Measurements from ENCODE around the gene ARHGAP23. TPM values are rescaled to one million over a fixed set of nuclear protein-coding genes. Genes with fewer than 3 reads are reported as not detected.

The ARHGAP23 gene
- total and polyA plus RNA-seq, 2 experiments from 2014 or later: 21.4 to 150 TPM

DNA sequence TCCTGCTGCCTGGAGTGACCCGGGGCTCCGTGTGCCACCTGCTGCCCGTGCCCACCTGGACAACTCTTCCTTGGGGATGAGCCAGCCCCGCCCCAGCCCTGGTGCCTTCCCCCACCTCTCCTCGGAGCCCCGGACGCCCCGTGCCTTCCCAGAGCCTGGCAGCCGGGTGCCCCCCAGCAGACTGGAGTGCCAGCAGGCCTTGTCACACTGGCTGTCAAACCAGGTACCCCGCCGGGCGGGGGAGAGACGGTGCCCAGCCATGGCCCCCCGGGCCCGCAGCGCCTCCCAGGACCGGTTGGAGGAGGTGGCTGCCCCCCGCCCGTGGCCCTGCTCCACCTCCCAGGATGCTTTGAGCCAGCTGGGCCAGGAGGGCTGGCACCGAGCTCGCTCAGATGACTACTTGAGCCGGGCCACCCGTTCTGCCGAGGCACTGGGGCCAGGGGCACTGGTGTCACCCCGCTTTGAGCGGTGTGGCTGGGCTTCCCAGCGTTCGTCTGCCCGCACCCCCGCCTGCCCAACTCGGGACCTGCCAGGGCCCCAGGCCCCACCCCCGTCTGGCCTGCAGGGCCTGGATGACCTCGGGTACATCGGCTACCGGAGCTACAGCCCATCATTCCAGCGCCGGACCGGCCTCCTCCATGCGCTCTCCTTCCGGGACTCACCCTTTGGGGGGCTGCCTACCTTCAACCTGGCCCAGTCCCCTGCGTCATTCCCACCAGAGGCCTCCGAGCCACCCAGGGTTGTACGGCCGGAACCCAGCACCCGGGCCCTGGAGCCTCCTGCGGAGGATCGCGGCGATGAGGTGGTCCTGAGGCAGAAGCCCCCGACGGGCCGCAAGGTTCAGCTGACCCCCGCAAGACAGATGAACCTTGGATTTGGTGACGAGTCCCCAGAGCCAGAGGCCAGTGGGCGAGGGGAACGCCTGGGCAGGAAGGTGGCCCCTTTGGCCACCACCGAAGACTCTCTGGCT is 38.4 kb downstream of the ARHGAP23 start:
- Histone ChIP-seq H3K27me3 (ENCODE audit: insufficient read depth) (no peaks in the 10 kb centered on the region), H3K79me2 (replicated peaks; ENCODE audit: insufficient read depth) (no peaks in the 10 kb centered on the region; the same call in 1 of the 2 replicates), H3K27ac (ENCODE audit: low read depth) (no peak overlapping the region), H3K9me2 (ENCODE audit: insufficient read depth) (no peaks in the 10 kb centered on the region), H3K4me1 (ENCODE audit: insufficient read depth) (no peaks in the 10 kb centered on the region; the same call in 1 of the 2 replicates), H3F3A (replicated peaks; ENCODE audit: low read depth) (0 out of 2 replicates have a peak, but pooled peaks cover 4% of the 10 kb centered on the region), H3K4me2 (no peak overlapping the region), H3K36me3 (ENCODE audit: insufficient read depth) (peaks cover 34% of the 10 kb centered on the region), H3K4me3 (no peak overlapping the region), H2AFZ (no peak overlapping the region), H4K20me1 (replicated peaks; ENCODE audit: insufficient read depth) (peaks cover 6% of the 10 kb centered on the region; the same call in 1 of the 2 replicates)
- DNase-seq (ENCODE audit: low spot score) (no peak), ATAC-seq (no peak)
- TF ChIP-seq EZH2phosphoT487 (IDR thresholded peaks at IDR 0.05; ENCODE audit: unreplicated experiment): no peak
- TF ChIP-seq, protein P1, sequence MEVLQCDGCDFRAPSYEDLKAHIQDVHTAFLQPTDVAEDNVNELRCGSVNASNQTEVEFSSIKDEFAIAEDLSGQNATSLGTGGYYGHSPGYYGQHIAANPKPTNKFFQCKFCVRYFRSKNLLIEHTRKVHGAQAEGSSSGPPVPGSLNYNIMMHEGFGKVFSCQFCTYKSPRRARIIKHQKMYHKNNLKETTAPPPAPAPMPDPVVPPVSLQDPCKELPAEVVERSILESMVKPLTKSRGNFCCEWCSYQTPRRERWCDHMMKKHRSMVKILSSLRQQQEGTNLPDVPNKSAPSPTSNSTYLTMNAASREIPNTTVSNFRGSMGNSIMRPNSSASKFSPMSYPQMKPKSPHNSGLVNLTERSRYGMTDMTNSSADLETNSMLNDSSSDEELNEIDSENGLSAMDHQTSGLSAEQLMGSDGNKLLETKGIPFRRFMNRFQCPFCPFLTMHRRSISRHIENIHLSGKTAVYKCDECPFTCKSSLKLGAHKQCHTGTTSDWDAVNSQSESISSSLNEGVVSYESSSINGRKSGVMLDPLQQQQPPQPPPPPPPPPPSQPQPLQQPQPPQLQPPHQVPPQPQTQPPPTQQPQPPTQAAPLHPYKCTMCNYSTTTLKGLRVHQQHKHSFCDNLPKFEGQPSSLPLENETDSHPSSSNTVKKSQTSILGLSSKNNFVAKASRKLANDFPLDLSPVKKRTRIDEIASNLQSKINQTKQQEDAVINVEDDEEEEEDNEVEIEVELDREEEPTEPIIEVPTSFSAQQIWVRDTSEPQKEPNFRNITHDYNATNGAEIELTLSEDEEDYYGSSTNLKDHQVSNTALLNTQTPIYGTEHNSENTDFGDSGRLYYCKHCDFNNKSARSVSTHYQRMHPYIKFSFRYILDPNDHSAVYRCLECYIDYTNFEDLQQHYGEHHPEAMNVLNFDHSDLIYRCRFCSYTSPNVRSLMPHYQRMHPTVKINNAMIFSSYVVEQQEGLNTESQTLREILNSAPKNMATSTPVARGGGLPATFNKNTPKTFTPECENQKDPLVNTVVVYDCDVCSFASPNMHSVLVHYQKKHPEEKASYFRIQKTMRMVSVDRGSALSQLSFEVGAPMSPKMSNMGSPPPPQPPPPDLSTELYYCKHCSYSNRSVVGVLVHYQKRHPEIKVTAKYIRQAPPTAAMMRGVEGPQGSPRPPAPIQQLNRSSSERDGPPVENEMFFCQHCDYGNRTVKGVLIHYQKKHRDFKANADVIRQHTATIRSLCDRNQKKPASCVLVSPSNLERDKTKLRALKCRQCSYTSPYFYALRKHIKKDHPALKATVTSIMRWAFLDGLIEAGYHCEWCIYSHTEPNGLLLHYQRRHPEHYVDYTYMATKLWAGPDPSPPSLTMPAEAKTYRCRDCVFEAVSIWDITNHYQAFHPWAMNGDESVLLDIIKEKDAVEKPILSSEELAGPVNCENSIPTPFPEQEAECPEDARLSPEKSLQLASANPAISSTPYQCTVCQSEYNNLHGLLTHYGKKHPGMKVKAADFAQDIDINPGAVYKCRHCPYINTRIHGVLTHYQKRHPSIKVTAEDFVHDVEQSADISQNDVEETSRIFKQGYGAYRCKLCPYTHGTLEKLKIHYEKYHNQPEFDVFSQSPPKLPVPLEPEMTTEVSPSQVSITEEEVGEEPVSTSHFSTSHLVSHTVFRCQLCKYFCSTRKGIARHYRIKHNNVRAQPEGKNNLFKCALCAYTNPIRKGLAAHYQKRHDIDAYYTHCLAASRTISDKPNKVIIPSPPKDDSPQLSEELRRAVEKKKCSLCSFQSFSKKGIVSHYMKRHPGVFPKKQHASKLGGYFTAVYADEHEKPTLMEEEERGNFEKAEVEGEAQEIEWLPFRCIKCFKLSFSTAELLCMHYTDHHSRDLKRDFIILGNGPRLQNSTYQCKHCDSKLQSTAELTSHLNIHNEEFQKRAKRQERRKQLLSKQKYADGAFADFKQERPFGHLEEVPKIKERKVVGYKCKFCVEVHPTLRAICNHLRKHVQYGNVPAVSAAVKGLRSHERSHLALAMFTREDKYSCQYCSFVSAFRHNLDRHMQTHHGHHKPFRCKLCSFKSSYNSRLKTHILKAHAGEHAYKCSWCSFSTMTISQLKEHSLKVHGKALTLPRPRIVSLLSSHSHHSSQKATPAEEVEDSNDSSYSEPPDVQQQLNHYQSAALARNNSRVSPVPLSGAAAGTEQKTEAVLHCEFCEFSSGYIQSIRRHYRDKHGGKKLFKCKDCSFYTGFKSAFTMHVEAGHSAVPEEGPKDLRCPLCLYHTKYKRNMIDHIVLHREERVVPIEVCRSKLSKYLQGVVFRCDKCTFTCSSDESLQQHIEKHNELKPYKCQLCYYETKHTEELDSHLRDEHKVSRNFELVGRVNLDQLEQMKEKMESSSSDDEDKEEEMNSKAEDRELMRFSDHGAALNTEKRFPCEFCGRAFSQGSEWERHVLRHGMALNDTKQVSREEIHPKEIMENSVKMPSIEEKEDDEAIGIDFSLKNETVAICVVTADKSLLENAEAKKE (CRISPR knock-in tag; IDR thresholded peaks at IDR 0.05): no peak
- no peak for TF ChIP-seq ZNF114 (CRISPR knock-in tag; IDR thresholded peaks at IDR 0.05)
- no peak for TF ChIP-seq POLR2AphosphoS5 (IDR thresholded peaks at IDR 0.05; ENCODE audit: low read depth)
- no peak for TF ChIP-seq NANOG (IDR thresholded peaks at IDR 0.05; ENCODE audit: borderline replicate concordance)
- TF ChIP-seq STAT1 (IDR thresholded peaks at IDR 0.05; ENCODE audit: unreplicated experiment): no peak
- no peak for TF ChIP-seq EZH2 (IDR thresholded peaks at IDR 0.05; ENCODE audit: low read depth, unreplicated experiment)
- TF ChIP-seq, protein P2, sequence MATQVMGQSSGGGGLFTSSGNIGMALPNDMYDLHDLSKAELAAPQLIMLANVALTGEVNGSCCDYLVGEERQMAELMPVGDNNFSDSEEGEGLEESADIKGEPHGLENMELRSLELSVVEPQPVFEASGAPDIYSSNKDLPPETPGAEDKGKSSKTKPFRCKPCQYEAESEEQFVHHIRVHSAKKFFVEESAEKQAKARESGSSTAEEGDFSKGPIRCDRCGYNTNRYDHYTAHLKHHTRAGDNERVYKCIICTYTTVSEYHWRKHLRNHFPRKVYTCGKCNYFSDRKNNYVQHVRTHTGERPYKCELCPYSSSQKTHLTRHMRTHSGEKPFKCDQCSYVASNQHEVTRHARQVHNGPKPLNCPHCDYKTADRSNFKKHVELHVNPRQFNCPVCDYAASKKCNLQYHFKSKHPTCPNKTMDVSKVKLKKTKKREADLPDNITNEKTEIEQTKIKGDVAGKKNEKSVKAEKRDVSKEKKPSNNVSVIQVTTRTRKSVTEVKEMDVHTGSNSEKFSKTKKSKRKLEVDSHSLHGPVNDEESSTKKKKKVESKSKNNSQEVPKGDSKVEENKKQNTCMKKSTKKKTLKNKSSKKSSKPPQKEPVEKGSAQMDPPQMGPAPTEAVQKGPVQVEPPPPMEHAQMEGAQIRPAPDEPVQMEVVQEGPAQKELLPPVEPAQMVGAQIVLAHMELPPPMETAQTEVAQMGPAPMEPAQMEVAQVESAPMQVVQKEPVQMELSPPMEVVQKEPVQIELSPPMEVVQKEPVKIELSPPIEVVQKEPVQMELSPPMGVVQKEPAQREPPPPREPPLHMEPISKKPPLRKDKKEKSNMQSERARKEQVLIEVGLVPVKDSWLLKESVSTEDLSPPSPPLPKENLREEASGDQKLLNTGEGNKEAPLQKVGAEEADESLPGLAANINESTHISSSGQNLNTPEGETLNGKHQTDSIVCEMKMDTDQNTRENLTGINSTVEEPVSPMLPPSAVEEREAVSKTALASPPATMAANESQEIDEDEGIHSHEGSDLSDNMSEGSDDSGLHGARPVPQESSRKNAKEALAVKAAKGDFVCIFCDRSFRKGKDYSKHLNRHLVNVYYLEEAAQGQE (IDR thresholded peaks at IDR 0.05; ENCODE audit: unreplicated experiment): no peak
- TF ChIP-seq CREB1 (CRISPR knock-in tag; IDR thresholded peaks at IDR 0.05; ENCODE audit: low read depth): no peak
- no peak for TF ChIP-seq JUNB (IDR thresholded peaks at IDR 0.05; ENCODE audit: unreplicated experiment)
- TF ChIP-seq, protein P3, sequence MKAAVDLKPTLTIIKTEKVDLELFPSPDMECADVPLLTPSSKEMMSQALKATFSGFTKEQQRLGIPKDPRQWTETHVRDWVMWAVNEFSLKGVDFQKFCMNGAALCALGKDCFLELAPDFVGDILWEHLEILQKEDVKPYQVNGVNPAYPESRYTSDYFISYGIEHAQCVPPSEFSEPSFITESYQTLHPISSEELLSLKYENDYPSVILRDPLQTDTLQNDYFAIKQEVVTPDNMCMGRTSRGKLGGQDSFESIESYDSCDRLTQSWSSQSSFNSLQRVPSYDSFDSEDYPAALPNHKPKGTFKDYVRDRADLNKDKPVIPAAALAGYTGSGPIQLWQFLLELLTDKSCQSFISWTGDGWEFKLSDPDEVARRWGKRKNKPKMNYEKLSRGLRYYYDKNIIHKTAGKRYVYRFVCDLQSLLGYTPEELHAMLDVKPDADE (IDR thresholded peaks at IDR 0.05): no peak
- no peak for TF ChIP-seq ZNF331 (CRISPR knock-in tag; IDR thresholded peaks at IDR 0.05; ENCODE audit: low read depth)
- TF ChIP-seq, protein P4, sequence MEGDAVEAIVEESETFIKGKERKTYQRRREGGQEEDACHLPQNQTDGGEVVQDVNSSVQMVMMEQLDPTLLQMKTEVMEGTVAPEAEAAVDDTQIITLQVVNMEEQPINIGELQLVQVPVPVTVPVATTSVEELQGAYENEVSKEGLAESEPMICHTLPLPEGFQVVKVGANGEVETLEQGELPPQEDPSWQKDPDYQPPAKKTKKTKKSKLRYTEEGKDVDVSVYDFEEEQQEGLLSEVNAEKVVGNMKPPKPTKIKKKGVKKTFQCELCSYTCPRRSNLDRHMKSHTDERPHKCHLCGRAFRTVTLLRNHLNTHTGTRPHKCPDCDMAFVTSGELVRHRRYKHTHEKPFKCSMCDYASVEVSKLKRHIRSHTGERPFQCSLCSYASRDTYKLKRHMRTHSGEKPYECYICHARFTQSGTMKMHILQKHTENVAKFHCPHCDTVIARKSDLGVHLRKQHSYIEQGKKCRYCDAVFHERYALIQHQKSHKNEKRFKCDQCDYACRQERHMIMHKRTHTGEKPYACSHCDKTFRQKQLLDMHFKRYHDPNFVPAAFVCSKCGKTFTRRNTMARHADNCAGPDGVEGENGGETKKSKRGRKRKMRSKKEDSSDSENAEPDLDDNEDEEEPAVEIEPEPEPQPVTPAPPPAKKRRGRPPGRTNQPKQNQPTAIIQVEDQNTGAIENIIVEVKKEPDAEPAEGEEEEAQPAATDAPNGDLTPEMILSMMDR (conservative IDR thresholded peaks at IDR 0.05; ENCODE audit: low read depth in 2 of 2): no peak
- peaks cover 73% of the 10 kb centered on the region for H3K36me3 Mint-ChIP-seq (ENCODE audit: low read depth)
- H3K27ac Mint-ChIP-seq: no peak overlapping the region
- peaks cover 27% of the 10 kb centered on the region for H3K4me1 Mint-ChIP-seq
- H3K4me3 Mint-ChIP-seq: no peak overlapping the region
- peaks cover 19% of the 10 kb centered on the region for H3K27me3 Mint-ChIP-seq (ENCODE audit: insufficient read depth, low read depth, poor library complexity)
- peaks cover 3% of the 10 kb centered on the region; the same call in 2 of the 3 replicates for H3K9me3 Mint-ChIP-seq

Measured in GM23338 (cell line).